ENCODE results near the gene ASCC1.

Gene ASCC1

DNA sequence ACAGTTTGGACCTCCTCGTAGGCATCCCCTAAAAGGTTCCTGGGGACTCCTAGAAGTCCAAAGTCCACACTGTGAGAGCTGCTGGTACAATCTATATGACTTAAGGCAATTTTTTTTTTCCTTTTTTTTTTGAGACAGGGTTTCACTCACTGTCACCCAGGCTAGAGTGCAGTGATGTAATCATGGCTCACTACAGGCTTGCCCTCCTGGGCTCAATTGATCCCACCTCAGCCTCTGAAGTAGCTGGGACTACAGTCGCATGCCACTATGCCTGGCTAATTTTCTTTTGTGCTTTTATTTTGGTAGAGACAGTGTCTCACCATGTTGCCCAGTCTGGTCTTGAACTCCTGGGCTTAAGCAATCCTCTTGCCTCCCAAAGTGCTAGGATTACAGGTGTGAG lies 123.1 kb downstream of the ASCC1 start:
- Histone ChIP-seq H3K4me2 (ENCODE audit: low read length) (no peak overlapping the region), H3K9ac (no peak overlapping the region), H3K4me3 (ENCODE audit: low read depth, low read length) (no peak overlapping the region), H3K36me3 (ENCODE audit: control insufficient read depth, insufficient read depth, low read length) (no peaks in the 10 kb centered on the region), H3K27ac (no peak overlapping the region), H3K9me3 (ENCODE audit: control insufficient read depth, low read length) (no peaks in the 10 kb centered on the region), H3K27me3 (ENCODE audit: control insufficient read depth, insufficient read depth, low read length) (no peaks in the 10 kb centered on the region), H3K4me1 (peaks cover 12% of the 10 kb centered on the region), H2AFZ (no peak overlapping the region), H3K79me2 (no peaks in the 10 kb centered on the region)
- TF ChIP-seq, protein P1, sequence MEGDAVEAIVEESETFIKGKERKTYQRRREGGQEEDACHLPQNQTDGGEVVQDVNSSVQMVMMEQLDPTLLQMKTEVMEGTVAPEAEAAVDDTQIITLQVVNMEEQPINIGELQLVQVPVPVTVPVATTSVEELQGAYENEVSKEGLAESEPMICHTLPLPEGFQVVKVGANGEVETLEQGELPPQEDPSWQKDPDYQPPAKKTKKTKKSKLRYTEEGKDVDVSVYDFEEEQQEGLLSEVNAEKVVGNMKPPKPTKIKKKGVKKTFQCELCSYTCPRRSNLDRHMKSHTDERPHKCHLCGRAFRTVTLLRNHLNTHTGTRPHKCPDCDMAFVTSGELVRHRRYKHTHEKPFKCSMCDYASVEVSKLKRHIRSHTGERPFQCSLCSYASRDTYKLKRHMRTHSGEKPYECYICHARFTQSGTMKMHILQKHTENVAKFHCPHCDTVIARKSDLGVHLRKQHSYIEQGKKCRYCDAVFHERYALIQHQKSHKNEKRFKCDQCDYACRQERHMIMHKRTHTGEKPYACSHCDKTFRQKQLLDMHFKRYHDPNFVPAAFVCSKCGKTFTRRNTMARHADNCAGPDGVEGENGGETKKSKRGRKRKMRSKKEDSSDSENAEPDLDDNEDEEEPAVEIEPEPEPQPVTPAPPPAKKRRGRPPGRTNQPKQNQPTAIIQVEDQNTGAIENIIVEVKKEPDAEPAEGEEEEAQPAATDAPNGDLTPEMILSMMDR (IDR thresholded peaks at IDR 0.05) = no peak

DNA sequence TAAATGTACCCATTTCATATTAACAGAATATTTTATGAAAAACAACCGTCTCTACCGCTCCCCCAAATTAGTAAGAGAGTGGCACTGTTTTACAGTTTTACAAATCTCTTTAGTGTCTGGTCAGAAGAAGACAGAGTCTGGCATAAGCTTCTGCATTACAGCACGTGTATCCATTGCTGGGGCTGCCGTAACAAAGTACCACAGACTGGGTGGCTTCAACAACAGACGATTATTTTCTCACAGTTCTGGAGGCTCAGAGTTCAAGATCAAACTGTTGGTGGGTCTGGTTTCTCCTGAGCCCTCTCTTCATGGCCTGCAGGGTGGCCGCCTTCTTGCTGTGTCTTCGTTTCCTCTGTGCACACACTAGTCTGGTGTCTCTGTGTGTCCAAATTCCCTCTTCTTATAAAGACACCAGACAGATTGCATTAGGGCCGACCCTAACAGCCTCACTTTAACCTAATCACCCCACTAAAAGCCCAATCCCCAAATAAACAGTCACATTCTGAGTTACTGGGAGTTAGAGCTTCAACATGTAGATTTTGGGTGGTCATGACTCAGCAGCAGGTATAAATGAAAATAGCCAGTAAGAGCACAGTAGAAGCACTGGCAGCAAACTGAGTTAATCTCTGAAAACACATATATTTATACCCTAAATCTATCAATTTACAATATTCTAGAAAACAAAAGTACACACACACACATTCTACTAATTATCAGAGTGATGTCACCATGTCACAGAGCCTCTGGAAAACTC lies 123.7 kb downstream of the ASCC1 start:
- Histone ChIP-seq H3K9me3 (ENCODE audit: control insufficient read depth, low read length) (no peaks in the 10 kb centered on the region), H3K27me3 (ENCODE audit: control insufficient read depth, insufficient read depth, low read length) (no peaks in the 10 kb centered on the region), H3K27ac (no peak overlapping the region), H3K4me2 (ENCODE audit: low read length) (no peak overlapping the region), H3K4me1 (peaks cover 14% of the 10 kb centered on the region), H3K4me3 (ENCODE audit: low read depth, low read length) (no peak overlapping the region), H3K36me3 (ENCODE audit: control insufficient read depth, insufficient read depth, low read length) (no peaks in the 10 kb centered on the region), H2AFZ (no peak overlapping the region), H3K79me2 (no peaks in the 10 kb centered on the region), H3K9ac (no peak overlapping the region)
- TF ChIP-seq, protein P1 (IDR thresholded peaks at IDR 0.05) = no peak

DNA sequence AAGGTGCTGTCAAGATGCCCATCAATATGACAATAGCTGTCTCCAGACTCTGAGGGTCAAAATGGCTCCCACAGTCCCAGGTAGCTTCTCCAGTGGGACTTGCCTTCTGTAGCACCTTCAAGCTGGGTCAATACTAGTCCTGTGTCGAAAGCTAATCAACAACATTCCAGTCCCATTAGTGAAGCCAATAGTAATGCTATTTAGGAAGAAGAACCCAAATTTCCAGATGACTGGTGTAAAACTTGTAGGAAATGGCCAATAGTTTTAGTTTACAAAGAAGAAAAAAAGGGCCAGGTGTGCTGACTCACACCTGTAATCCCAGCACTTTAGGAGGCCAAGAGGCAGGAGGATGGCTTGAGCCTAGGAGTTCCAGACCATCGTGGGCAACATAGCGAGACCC lies 125.8 kb downstream of the ASCC1 start:
- Histone ChIP-seq H3K4me1 (peaks cover 10% of the 10 kb centered on the region), H3K4me2 (ENCODE audit: low read length) (no peak overlapping the region), H3K36me3 (ENCODE audit: control insufficient read depth, insufficient read depth, low read length) (no peaks in the 10 kb centered on the region), H3K27ac (no peak overlapping the region), H3K9me3 (ENCODE audit: control insufficient read depth, low read length) (no peaks in the 10 kb centered on the region), H3K4me3 (ENCODE audit: low read depth, low read length) (no peak overlapping the region), H2AFZ (no peak overlapping the region), H3K79me2 (no peaks in the 10 kb centered on the region), H3K27me3 (ENCODE audit: control insufficient read depth, insufficient read depth, low read length) (no peaks in the 10 kb centered on the region), H3K9ac (no peak overlapping the region)
- TF ChIP-seq, protein P1 (IDR thresholded peaks at IDR 0.05) = no peak

DNA sequence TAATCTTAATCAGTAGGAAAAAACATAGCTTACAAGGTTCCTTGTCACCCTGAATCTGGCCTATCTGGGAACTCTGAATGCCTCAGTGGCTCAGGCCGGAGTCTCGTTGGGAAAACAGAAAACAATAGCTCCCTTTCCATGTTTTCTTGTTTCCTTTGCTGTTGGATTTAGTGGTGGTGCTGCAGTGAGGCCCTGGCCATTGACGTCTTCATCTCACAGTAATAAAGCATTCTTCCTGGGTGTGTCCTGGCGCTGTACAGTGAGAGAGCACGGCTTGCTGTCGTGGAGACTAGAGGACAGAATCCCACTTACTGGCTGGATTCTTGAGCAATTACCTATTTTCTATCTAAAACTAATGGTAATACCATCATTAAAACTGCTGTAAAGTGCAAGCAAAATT lies 126.5 kb downstream of the ASCC1 start:
- no peaks in the 10 kb centered on the region for H3K27me3 ChIP-seq (ENCODE audit: control insufficient read depth, insufficient read depth, low read length)
- TF ChIP-seq, protein P1 (IDR thresholded peaks at IDR 0.05) = no peak
- no peak overlapping the region for H3K27ac ChIP-seq
- no peaks in the 10 kb centered on the region for H3K79me2 ChIP-seq
- no peaks in the 10 kb centered on the region for H3K36me3 ChIP-seq (ENCODE audit: control insufficient read depth, insufficient read depth, low read length)
- no peak overlapping the region for H3K4me2 ChIP-seq (ENCODE audit: low read length)
- H3K4me1 ChIP-seq = peaks cover 10% of the 10 kb centered on the region
- H3K9me3 ChIP-seq (ENCODE audit: control insufficient read depth, low read length) = no peaks in the 10 kb centered on the region
- no peak overlapping the region for H3K4me3 ChIP-seq (ENCODE audit: low read depth, low read length)
- H3K9ac ChIP-seq = no peak overlapping the region
- no peak overlapping the region for H2AFZ ChIP-seq

Measured in parathyroid adenoma (tissue), 2 donors.